Astrocyte of the cerebellum (primary cell): ENCODE measurements around the gene CTDNEP1.

ENCODE experiments used
- DNase-seq: peaks from one replicate; pipeline ENCODE4 v3.0.0-alpha.2; 2011; ENCODE audit warnings: low read depth
- H3K4me3 ChIP-seq: 2 replicates; pipeline ENCODE4 v1.5.1; 2011; ENCODE audit warnings: mild to moderate bottlenecking, low read depth, low read length, moderate library complexity
- CTCF ChIP-seq: IDR thresholded peaks from 2 replicates; pipeline ENCODE4 v1.5.1; 2012; ENCODE audit warnings: low read length, low read depth, moderate library complexity, mild to moderate bottlenecking; ENCODE audit errors: missing control alignments
- in situ Hi-C: cut with HindIII; loops from 2 replicates; pipeline ENCODE4 v1.10.0; 2017; ENCODE audit warnings: low sequenced_read_pairs

Gene CTDNEP1

GRCh38 chr17:7207120-7208001 lies 44.2 kb downstream of the CTDNEP1 start:
- H3K4me3 ChIP-seq: no peak overlapping the region
- TF ChIP-seq CTCF: no peak
- DNase-seq: no peak
- in situ Hi-C loops: no loop called here

DNA sequence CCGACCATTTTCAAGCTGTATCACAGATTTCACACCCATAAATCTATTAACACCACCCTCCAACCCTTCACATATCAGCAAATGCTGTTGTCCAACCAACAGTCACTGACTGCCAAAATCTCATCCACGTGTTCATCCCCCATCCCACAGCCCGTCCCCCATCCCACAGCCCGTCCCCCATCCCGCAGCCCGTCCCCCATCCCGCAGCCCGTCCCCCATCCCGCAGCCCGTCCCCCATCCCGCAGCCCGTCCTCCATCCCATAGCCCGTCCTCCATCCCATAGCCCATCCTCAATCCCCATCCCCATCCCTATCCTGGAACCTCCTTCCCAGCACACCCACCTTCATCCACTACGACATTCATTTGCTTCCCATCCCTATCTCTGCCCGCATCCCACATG lies 46.0 kb downstream of the CTDNEP1 start:
- TF ChIP-seq CTCF: no peak
- H3K4me3 ChIP-seq: peak overlapping the region; percentile 48
- DNase-seq: no peak
- in situ Hi-C loops: no loop called here

DNA sequence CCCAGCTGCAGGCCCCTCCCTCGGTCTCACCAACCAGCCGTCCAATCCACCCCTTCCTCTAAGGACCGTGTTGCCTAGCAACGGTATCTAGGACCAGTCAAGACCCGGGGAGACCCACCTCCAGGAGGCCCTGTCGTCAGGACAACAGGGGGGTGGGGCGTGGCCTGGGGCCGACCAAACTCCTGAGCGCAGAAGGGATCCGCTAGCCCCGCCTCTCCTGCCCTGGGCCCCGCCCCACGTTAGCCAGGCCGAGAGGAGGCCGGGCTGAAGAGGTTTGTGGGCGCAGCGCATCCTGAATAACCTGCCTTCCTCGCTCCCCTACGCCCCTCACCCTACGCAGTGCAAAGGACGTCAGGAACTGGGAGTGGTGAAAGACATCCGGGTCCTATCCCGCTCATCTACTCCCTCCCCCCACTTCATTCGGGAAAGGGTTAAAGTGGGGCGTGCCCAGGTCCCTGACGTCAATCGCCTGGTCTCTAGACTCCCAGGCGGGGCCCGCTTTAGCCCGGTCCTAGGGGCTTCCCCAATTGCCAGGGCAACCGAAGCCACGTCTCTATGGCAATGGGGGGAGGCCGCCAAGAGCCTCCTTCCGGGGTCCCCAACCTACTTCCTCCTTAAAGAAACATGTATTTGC lies 46.6 kb downstream of the CTDNEP1 start:
- in situ Hi-C loops: no loop called here
- TF ChIP-seq CTCF: no peak

GRCh38 chr17:7204336-7204735 lies 47.2 kb downstream of the CTDNEP1 start:
- in situ Hi-C loops: no loop called here
- no peak for DNase-seq
- no peak for TF ChIP-seq CTCF
- H3K4me3 ChIP-seq: peak overlapping the region; percentile 48

More for the DNA sequence above, 46.6 kb downstream of the CTDNEP1 start:
- DNase-seq: peak; percentile 67
- H3K4me3 ChIP-seq: peak overlapping the region; percentile 48

GRCh38 chr17:7203391-7203790 lies 48.1 kb downstream of the CTDNEP1 start:
- in situ Hi-C loops: no loop called here
- no peak for TF ChIP-seq CTCF

GRCh38 chr17:7196651-7197401 lies 54.7 kb downstream of the CTDNEP1 start:
- DNase-seq: no peak
- no peak overlapping the region for H3K4me3 ChIP-seq
- TF ChIP-seq CTCF: no peak
- in situ Hi-C loops: no loop called here

More at GRCh38 chr17:7203391-7203790, 48.1 kb downstream of the CTDNEP1 start:
- no peak overlapping the region for H3K4me3 ChIP-seq
- no peak for DNase-seq
